Activated CD4-positive, alpha-beta T cell treated with anti-CD3 and anti-CD28 coated beads, Interleukin-10, Interleukin-2, amounts not matched to agents 100 ng/mL and 50 ng/mL, durations not matched to agents 16 hours and 8 hours (primary cell): ENCODE data around the gene ESPN.
"Not testable (repeated sequence)": the region's sequence is repeated elsewhere in the genome, so short reads cannot be mapped to it uniquely, and the experiment has no call there.

ENCODE experiments used
- DNase-seq: peaks from one replicate; pipeline ENCODE4 v3.0.0-alpha.2; 2020

The ESPN gene

DNA sequence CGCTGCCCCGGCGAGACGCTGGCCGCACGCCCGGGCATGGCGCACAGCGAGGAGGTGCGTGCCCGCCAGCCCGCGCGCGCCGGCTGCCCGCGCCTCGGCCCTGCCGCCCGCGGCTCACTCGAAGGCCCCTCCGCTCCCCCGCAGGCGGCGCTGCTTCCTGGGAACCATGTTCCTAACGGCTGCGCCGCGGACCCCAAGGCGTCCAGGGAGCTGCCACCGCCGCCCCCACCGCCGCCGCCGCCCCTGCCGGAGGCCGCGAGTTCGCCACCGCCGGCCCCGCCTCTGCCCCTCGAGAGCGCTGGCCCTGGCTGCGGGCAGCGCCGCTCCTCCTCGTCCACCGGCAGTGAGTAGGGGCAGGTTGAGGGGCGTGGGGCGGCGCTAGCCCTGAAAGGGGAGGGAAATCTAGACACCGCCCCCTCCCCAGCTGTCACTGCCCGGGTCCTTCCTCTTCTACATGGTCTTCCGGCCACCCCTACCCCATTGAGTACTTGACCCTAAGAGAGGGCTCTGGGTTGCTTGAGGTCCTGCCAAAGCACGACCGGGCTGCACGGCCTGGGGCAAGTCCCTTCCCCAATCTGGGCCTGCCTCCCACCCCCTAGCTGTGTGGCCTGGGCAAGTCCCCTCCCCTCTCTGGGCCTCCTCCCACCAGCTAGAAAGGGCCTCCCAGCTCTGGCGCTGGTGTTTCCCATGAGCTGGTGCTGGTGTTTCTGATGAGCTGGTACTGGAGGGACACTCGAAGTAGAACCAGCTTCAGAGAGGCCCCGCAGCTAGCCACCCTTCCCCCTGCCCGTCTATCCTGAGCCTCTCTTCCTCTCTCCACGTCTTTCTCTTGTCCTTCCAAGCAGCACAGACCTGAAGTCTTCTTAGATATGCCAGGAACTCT is 24.4 kb downstream of the ESPN start:
- no peak for DNase-seq

DNA sequence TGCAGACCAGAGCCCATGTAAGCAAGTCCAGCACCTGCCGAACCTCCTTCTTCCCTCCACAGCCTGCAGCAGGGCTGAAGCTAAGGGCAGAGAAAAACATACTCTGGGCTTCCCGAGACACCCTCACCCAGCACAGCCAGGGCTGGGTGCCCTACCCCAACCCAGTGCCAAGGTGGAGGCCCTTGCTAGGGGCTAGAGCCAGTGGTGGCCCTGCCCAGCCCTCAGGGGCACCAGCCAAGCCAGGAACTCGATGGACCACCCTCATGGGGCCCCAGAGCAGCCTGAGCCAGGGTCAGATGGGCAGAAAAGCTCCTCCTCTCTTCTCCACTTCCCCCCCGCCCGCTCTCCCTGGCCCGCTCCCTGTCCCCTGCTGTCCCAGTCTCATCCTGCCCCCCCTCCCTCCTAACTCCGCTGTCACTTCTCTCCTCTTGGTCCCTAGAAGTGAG is 25.5 kb downstream of the ESPN start:
- no peak for DNase-seq

DNA sequence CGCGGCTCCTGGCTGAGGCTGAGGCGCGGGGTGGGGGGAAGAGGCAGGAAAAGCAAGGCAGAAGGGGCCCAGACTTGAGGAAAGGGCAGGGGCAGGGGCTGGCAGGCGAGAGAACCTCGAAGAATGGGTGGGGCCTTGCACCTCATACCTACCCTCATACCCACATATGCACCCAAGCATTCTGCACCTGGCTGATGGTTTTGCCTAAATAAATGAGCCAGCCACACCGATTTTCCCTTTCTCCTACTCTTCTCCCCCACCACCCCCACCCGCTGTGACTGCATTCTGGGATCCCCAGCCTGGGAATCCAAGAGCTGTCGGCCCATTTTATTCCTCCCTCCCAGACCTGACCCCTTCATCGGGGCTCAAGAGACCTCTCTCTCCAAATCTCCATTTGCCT is 25.9 kb downstream of the ESPN start:
- not testable (repeated sequence) for DNase-seq

DNA sequence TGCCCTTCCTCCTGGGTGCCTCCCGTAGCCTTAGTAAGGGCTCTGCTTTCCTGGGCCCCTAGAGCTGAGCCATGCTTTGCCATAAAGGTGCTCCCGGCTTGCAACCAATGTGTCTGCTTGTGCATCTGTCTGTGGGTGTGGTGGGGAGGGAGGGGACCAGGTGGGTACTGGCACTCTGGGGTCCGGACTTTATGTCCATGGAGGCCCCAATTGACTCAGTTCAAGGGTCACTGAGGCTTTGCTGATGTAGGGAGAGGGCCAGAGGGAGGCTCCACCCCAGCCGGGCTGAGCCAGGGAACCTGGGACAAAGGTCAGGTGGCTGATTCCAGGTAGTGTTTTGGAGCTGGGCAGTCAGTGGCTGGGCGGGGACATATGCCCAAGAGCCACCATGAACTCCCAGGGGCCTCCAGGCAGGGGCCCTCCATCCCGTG is 26.4 kb downstream of the ESPN start:
- DNase-seq, result no peak

DNA sequence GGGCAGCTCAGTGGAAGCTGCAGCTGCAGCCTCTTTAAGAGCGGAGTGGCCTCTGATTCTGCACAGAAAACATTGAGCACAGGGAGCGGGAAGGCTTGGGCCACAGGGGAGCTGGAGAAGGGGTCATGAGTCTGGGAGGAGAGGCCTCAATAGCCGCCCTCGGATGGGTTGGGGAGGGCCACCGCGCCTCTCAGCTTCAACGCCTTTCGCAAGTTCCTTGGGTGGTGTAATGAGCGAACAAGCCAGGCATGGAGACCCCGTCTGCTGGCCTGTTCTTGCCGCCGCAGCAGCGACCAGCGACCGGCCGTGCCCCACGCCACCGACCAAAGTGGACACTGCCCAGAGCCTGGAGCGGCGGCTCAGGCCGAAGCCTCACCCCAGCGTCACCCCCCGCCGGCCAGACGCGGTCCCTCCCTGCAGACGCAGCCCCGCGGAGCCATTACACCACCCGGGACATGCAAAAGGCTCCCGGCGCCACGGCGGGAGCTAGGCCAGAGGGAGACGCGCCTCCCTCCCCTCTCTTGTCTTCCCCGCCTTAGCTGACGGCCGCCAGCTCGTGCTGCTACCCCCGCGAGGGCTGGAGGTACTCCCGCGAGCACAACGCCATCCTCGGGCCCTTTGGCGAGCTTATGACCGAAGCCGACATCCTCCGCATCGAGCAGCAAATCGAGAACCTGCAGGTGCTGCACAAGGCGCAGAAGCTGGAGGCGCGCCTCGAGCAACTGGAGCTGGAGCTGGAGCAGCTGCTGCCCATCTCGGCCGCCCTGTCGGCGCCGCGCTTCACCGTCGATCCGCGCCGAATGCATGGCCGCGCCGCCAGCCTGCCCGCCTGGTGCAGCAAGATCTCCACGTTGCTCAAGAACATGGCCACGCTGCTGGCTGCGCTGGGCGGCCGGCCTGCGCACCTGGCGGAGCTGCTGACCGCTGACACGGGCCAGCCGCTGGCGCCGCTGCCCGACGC is 29.6 kb downstream of the ESPN start:
- not testable (repeated sequence) for DNase-seq

DNA sequence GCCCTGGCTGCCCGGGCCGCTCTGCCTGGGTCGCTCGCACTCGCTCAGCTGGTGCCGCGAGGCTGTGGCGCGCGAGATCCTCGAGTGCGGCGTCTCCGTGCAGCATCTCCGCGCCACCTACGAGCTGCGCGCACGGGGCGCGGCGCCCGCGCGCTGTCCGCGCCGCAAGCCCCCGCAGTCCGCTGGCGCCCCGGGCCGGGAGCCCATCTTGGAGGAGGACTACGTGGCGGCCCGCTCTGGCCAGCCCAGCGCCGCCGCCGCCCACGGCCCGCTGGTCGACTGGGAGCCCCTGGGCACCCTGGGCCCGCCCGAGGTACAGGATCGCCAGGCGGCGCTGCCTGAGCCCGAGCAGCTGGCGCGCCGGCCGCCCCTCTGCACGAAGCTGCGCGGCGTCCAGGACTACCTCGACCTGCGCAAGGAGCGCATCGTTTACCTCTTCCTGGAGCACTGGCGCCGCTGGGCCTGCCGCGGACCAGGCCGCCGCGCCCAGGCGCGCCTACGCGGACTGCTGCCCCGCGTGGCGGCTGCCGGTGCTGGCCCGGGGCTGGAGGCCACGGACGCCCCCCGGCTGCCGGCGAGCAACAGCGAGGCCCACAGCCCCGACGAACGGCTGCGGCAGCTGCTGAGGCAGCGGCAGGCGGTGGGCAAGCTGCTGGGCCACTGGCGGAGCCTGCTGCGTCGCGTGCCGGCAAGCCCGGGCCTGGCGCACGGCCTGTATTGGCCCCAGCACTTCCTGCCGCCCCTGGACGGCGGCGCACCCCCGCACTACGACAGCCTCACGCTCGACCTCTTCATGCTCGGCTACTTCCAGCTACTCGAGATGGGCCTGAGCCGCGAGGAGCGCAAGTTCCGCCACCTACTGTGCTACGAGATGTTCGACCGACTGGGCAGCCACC is 30.5 kb downstream of the ESPN start:
- DNase-seq, result peak; percentile 32

DNA sequence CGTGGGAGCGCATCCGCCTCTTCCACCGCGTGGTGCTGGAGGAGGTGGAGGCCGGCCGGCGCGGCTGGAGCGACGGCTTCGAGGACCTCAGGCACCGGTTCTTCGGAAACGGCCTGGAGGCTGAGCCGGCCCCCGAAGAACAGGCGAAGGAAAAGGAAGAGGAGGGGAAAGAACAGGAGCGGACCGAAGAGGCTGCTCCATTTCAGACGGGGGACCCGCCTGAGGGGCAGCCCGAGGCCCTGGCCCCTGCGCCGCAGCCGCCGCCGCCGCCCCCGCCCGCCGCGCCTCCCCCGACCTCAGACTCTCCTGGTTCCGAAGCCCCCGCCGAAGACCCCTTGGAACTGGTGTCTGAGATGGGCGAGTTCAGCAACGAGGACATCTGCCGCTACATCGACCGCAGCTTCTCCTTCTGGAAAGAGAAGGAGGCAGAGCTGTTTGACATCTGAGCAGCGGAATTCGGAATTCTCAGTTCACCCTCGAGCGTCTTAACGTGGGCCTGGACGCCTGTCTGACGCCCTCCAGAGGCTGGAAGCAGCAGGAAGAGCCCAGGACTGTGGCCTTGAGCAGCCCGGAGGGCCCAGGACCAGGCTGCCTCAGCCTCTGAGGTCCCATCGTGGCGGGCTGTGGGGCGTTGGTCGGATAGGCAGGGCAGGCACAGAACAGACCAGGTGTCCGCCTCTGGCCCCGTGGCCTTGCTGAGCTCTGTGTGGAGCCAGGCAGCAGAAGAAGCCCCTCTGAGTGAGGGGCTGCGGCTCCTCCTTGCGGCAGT is 31.4 kb downstream of the ESPN start:
- DNase-seq, result not testable (repeated sequence)

DNA sequence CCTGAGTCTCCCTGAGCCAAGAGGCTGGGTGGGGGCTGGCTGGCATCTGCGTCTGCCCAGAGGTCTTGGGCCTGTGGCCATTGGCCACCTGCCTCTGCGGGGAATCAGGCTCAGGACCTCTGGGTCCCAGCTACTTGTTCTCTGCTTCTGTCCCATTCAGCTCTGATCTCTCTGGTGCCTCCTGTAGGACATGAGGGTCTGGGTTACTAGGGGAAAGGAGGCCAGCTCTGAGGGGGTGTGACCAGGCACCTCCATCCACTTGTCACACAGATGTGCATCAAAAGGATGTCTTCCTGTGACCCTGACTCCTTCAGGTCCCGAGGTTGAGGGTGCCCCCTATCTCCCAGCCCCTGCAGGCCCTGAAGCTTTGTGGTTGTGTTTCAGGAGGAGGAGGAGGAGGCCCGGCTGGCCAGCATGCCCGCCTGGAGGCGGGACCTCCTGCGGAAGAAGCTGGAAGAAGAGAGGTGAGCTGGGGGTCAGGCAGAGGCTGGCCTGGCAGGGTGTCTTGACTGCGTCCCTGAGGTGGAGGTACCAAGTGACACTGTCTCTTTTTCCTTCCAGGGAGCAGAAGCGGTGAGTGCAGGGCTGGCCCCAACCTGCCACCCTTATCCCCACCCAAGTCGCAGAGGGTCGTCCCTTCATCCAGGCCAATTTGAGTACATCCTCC is 32.4 kb downstream of the ESPN start:
- no peak for DNase-seq

DNA sequence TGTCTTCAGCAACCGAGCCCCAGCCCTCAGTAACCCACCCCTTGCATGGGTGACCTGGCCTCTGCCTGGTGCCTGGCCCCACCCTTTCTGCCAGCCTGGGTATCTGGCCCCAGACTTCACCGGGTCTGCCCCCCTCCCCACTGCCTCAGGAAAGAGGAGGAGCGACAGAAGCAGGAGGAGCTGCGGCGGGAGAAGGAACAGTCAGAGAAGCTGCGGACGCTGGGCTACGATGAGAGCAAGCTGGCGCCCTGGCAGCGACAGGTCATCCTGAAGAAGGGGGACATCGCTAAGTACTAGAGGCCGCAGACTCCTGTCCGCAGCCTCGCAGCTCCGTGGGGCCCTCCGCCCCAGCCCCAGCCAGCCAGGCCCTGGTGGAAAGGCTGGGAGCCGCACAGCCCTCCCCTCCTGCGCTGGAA is 35.3 kb downstream of the ESPN start:
- DNase-seq, result peak; percentile 65

DNA sequence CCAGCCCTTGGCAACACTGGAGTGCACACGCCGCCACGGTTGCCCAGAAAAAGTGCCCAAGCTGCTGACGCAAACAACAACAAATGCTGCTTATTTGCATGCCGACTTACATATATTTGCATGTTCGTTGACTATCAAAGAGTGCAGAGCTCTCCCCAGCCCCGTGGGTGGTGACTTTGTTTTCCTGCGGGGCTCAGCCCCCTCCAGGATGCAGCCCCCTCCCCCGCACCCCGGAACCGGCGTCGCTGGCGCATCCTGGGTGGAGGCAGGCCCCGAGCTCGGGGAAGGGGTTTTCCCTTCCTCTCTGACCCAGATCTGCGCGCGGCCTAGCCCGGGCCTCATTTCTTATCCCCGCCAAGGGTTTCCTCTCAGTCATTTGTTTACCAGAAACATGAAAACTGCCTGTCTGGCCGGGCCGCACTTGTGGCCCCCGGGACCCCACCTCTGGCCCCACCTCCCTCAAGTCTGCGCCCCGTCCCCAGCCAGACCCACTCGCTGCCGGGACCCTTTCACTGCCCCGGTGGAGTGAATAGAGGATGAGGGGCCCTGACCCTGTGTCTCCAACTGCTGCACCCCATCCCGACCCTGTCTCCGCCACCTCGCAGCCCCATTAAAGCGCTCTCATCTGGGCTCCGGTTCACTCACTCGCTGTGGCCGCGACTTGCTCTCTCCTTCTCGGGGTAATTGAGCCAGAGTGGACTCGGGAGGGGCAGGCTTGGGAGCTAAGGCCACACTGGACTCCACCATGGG is 35.9 kb downstream of the ESPN start:
- peak; percentile 89 for DNase-seq

DNA sequence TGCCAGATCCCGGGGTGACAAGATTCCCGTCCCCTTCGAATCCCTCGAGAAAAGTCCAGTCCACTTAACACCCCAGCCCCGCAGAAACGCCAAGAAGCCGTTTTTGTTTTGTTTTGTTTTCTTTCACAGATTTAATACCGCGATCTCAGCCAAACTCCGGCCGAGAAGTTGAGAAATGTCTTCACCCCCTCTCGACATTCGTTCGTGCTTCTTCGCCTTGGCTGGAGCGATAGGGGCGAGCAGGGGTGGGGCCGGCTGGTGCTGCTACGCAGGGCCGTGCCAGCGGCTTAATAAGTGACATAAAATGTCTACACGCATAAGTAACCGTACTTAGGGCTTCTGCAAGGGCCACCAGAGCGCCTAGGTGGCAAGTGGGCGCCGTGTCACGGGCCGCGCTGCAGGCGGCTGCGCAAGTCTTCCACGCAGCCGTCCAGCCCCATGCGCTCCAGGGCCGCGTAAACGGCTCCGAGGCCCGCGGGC is 36.5 kb downstream of the ESPN start:
- DNase-seq, result no peak

DNA sequence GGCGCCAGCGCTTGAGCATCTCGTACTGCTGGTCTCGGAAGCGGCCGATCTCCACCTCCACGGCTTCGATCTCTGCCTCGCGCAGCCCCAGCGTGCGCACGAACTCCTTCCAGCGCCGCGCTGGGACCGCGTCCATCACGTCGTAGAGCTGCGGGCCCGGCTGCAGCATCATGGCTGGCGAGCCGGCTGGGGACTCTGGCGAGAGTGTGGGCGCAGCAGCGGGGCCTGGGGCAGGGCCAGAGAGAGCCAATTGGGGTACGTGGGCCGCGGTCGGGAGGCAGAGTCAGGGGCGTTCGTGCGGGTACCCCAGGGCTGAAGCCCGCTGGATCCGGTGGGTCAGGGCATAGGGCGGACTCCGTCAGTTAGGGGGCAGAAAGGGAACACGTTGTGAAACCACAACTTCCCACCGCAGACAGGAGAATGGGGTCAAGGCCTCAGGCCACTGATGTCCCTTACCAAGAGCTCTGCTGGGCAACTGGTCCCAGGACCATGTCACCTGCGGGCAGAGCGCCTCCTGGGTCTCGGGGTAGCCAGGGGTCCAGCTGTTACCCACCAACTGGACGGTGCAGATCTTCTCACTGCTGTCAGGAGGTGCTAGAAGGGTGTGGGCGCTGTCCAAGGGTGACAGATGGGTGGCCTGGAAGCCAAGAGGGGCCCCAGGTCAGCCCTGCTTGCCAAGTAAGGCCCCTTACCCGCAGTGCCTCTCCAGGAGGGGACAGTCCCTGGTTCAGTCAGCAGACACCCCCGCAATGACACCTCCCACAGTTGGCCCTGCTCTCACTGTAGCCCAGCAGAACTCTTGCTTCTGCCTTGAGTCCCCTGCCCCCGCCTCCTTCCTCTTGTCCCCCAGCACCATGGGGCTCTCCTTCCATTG is 37.2 kb downstream of the ESPN start:
- DNase-seq, result no peak

DNA sequence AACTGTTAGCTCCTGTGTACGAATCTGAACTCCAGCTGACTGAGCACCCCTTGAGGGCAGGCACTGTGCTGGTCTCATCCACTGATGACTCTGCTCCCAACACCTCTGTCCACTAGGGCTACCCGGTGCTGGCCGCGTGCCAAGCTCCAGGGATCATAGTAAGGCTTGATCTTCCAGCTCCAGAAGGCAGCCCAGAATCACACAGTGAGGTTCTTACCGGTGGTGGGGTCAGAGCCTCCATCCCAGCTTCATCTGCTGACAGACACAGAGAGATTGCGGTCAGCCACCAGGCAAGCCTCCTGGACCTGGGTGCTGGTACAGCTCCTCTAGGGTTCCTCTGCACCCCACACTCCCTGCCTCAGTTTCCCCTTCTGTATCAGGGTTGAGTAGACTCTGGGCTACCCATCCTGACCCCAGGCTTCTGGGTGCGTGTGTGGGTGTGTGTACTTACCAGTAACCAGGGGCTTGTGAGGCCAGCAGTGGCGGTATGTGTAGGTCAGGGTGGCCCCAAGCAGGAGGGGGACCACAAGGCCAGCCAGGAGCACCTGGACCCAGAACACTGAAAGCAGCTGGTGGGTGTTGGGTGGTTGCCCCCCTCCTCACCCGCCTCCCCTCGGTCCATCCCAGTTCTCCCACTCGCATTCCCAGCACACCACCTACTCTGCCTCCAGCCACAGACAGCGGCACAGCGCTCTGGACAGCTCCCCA is 38.0 kb downstream of the ESPN start:
- DNase-seq, result no peak

DNA sequence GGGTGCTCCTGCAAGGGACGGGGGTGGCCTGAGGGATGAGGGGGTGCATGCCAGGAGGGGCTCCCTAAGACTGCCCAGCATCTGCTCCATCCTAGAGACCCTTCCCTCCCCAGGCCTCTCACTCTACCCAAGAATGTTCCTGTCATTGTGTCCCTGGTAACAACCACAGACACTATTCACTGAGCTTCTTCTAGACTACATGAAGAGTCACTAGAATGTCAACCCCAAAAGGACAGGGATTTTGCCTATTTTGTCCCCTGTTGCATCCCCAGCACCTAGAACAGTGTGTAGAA is 38.5 kb downstream of the ESPN start:
- DNase-seq, result no peak

DNA sequence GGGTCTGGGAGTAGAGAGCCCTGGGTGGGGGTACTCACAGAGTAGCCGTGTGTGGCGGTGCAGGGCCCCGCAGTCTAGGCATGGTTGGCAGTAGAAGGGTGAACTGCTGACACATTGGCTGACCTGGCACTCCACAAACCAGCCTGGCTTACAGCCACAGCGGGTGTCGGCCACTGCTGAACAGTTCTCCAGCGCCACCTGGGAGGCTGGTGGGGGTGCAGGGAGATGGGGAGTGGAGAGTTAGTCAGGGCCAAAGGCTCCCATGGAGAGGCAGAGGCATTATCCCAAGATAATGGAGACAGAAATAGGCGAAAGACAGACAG is 39.9 kb downstream of the ESPN start:
- DNase-seq, result peak; percentile 73

DNA sequence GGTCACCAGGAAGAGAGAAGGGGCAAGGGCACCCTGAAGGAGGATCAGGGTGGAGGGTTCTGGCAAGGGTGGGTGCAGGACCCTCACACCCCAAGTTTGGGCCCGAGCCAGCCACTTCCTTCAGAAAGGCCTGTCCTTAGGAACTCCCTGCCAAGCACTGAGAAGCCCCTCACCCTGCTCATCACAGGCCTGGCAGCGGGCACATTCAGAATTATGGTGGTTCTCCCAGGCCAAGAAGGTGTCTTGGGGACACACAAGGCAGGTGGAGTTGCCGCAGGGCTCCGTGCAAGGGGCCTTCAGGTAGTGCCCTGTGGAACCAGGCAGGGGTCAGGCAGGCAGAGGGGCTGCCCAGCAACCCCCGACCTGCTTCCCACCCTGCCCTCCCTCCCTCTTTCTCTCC is 40.3 kb downstream of the ESPN start:
- DNase-seq, result no peak

DNA sequence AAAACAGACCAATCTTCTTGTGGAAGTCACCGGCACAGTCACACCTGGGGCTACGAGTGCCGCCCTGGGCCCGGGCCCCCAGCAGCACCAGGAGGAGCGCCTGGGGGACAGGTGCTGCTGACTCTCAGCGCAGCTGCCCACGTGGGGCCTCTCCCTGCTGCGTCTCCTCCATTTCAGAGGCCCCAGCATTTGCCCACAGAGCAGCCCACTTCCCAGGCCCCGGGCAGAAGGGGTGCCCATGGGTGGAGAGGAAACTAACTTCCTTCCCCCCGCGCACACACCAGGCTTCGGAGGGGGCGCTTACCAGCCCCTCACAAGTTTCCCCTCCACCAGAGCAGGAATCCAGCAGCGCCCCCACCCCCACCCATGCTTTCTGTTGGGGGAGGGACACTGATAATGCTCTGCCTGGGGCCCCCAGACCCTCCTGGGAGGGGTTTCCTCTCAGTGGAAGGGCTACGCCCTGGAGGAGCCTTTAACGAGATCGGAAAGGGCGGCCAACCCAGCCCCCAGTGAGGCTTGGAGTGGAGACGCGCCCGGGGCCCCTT is 41.0 kb downstream of the ESPN start:
- DNase-seq, result peak; percentile 51

DNA sequence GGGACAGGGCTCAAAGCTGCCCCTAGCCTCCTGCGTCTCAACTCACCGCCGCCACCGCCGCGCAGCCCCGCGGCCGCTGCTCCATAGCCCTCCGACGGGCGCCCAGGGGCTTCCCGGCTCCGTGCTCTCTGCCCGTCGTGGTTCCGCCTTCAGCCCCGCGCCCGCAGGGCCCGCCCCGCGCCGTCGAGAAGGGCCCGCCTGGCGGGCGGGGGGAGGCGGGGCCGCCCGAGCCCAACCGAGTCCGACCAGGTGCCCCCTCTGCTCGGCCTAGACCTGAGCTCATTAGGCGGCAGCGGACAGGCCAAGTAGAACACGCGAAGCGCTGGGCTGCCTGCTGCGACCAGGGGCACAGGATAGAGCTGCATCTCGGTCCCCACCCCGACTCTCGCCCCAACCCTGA is 41.4 kb downstream of the ESPN start, which contains the start of gene TNFRSF25:
TSS of gene TNFRSF25 (minus strand) at position 151 of the 400 bp plus-strand sequence. CDS start at position 85, 66 bp downstream.
- DNase-seq, result peak; percentile 71
